Stimulated activated CD4-positive, alpha-beta T cell treated with anti-CD3 and anti-CD28 coated beads, Interleukin-4, amount 100 ng/mL, for 24 hours (primary cell): ENCODE results near the gene GNA15.
"Not testable (repeated sequence)": the region's sequence is repeated elsewhere in the genome, so short reads cannot be mapped to it uniquely, and the experiment has no call there.

ENCODE experiments used
- DNase-seq: peaks from one replicate; pipeline ENCODE4 v3.0.0-alpha.2; 2020

Gene GNA15

DNA sequence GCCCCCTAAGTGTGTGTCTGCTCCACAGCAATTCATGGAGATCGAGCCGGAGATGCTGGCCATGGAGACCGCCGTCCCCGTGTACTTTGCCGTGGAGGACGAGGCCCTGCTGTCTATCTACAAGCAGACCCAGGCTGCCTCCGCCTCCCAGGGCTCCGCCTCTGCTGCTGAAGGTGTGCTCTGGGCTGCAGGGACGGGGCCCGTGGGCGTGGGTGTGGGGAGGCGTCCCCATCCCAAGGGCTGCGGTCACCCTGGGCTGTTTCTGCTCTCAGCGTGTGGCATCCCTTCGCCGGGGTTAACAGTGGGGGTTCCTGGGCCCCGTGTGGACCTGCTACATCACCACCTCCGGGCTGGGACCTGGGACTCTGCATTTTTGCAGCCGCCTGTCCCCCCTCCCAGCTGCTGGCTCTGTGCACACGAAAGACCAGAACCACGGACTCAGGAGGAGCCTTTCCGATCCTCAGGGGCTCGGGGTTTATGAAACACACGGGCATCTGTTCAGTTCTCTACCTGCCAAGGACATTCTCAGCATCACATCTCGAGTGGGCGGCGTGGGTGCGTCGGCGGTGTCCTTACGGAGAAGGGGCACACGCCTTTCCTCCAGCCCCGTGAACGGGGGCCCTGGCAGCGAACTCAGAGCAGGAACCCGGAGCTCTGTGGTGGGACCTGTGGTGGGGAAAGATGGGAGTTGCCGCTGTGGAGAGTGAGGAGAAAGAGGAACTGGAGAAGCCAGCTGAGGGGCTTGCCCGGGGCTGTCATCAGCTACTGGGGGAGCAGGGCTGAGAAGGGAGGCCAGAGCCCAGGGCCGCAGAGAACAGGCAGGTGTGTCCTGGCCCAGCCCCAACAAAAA is 57.6 kb downstream of the GNA15 start:
- DNase-seq, result no peak

GRCh38 chr19:3194106-3195087 is 58.6 kb downstream of the GNA15 start:
- DNase-seq, result no peak

DNA sequence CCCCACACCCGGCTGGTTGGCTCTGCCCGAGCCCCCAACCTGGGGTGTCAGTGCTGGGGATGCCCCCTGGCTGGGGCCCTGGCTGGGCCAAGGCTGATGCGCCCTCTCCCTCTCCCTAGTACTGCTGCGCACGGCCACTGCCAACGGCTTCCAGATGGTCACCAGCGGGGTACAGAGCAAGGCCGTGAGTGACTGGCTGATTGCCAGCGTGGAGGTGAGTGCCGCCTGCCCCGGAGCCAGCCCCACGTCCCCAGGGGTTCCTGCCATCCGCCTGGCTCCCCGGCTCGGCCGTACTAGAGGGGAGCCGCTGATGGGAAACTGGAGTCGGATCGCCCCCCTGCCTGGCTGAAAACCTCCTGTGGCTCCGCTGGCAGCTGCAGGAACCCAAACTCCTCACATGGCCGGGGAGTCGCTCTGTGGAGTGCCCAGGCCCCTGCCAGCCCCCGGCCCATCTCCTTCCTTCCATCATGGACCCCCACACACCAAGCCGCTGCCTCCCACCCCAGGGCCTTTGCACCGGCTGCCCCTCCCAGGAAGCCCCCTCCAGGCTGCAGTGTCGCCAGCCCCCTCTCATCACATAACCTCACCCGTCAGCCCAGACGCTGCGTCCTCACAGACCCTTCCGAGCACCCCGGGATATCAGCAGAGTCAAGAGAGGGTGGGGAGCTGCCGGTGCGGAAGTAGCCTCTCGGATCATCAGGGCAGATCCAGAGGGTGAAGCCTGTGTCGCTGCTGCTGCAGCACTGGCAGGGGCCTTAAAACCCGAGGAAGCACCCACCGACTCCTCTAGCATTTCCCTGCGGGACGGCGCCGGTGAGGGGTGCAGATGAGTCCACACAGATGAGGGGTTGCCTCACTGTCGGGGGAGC is 60.5 kb downstream of the GNA15 start:
- no peak for DNase-seq

GRCh38 chr19:3196933-3197205 is 61.0 kb downstream of the GNA15 start:
- no peak for DNase-seq

- DNase-seq, result no peak
Measured at GRCh38 chr19:3198901-3199700, 63.3 kb downstream of the GNA15 start.

DNA sequence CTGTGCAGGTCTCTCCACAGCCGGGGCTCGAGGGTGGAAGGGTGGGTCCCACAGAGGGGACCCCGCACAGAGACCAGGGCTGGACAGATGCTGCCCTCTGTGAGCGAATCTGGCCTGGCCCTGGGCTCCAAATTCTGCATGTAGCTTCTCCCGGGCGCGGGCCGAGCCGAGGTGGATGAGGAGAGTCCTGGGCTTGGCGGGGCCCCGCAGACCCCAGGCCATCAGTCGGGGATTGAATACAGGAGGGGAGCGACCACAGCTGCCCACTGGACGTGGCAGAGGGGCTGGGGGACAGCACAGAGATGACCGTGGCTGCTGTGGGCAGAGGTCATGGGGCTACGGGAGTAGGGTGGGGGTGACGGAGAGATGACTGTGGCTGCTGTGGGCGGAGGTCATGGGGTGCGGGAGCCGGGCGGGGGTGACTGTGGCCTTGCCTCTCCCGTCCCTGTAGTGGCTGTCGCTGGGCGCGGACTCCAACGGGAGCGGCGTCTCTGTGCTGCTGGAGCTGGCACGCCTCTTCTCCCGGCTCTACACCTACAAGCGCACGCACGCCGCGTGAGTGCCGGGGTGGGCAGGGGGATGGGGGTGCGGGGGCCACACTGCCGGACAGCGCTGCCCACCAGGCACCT is 65.4 kb downstream of the GNA15 start:
- DNase-seq, result no peak

DNA sequence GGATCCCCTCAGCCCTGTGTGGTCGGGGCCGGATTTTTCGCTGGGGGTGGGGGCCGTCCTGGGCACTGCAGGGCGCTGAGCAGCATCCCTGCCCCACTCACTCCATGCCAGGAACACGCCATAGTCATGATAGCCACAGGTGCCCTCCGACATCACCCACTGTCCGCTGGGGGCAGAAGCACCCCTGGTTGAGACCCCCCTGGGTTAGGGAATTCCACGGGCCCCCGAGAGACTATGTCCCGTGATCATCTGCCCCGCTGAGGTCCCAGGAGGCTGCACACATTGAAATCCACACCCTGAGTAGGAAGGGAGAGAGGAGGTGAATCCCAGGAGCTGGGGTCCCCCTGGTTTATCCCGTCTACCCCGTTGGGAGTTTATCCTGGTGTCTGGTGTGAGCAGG is 66.1 kb downstream of the GNA15 start:
- no peak for DNase-seq

- DNase-seq, result no peak
Measured at GRCh38 chr19:3202346-3202745, 66.5 kb downstream of the GNA15 start.

GRCh38 chr19:3202895-3203294 is 67.1 kb downstream of the GNA15 start:
- DNase-seq, result not testable (repeated sequence)

DNA sequence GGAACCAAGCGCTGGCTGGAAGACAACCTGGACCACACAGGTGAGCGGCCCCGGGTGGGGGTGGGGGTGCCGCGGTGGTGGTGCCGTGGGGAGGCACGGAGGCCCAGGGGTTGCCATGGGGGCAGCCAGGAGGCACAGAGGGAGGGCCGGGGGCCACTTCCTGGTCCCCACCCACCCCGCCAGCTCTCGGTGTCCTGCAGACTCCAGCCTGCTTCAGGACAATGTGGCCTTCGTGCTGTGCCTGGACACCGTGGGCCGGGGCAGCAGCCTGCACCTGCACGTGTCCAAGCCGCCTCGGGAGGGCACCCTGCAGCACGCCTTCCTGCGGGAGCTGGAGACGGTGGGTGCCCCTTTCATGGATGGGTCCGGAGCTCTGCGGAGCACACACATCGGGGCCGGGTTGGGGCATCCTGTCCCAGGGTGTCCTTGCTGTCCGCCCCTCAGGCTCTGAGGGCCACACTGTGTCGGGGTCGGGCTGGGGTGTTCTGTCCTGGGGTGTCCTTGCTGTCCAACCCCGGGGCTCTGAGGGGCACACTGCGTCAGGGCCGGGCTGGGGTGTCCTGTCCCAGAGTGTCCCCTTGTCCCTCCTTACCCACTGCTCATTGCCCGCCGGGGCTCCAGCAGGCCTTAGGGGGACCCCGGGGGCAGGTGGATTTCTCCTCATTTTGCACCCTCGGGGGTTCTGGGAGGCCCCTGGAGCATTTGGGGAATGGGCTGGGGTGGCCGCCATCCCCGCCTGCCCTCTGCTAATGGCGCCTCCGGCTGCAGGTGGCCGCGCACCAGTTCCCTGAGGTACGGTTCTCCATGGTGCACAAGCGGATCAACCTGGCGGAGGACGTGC is 68.2 kb downstream of the GNA15 start:
- no peak for DNase-seq

- DNase-seq, result no peak
Measured at GRCh38 chr19:3204646-3205275, 68.9 kb downstream of the GNA15 start.

- no peak for DNase-seq
Measured at GRCh38 chr19:3206216-3206953, 70.6 kb downstream of the GNA15 start.

GRCh38 chr19:3207461-3208242 is 71.8 kb downstream of the GNA15 start:
- DNase-seq, result no peak

- no peak for DNase-seq
Measured at GRCh38 chr19:3208317-3209207, 72.7 kb downstream of the GNA15 start.

- peak; percentile 77 for DNase-seq
Measured at GRCh38 chr19:3210347-3211017, 74.6 kb downstream of the GNA15 start.

GRCh38 chr19:3211191-3211590 is 75.4 kb downstream of the GNA15 start:
- no peak for DNase-seq

DNA sequence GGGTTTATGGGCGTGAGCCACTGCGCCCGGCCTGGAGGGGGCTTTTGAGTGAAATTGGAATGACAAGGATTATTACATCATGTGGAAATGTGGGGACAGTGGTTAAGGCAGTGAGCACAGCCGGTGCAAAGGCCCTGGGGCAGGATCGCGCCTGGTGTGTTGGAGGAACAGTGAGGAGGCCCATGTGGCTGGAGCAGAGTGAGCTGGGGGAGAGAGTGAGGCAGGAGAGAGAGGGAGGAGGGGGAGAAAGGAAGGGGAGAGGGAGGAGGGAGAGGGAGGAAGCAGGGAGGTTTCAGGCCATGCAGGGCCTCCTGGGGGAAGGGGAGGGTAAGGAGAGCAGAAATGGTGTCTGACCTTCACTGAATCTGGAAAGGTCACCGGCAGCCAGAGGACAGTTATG is 77.3 kb downstream of the GNA15 start:
- no peak for DNase-seq
